ENCODE data around the gene C1QTNF5. TPM values are rescaled to one million over a fixed set of nuclear protein-coding genes. Genes with fewer than 3 reads are reported as not detected.

C1QTNF5 gene
- total and polyA plus RNA-seq, 2 of the 8 experiments (the other 6 are each of a cell fraction or from before 2014, with no cell fraction given) = 2.2 to 2.7 TPM

GRCh38 chr11:119382101-119382500 lies 41.4 kb upstream of the C1QTNF5 start (continued):
- TF ChIP-seq CHD7 (IDR thresholded peaks at IDR 0.05; ENCODE audit: insufficient replicate concordance, low read length) = no peak
- TF ChIP-seq E2F6 (IDR thresholded peaks at IDR 0.05) = no peak
- no peak for TF ChIP-seq KDM5A (IDR thresholded peaks at IDR 0.05; ENCODE audit: low read length)
- TF ChIP-seq EGR1 (IDR thresholded peaks at IDR 0.05; ENCODE audit: borderline replicate concordance, low read depth, low read length) = no peak
- TF ChIP-seq EP300 (IDR thresholded peaks at IDR 0.05; ENCODE audit: borderline replicate concordance in 1 of 2, low read depth in 2 of 2, low read length in 2 of 2) = no peak

All from H1 (cell line).